Adrenal gland (tissue), 12 donors: ENCODE results near the gene STRN3. TPM values are rescaled to one million over a fixed set of nuclear protein-coding genes. Genes with fewer than 3 reads are reported as not detected.

Source experiments
- DNase-seq, 7 donors: peaks; one replicate each; pipeline ENCODE4 v3.0.0-alpha.2; 2019 to 2020
- H3K27ac ChIP-seq, 5 donors: fragments of 200-600 bp; sonication (generic) in 4 of 5; 1 replicate in 3 of 5; 2 replicates in 2 of 5; pipeline versions ENCODE4 v1.5.1 to v1.8.0; 2016 to 2020; ENCODE audit warnings: mild to moderate bottlenecking in 1 of 5
- H3K27me3 ChIP-seq: fragments of 200-600 bp; 2 replicates; pipeline ENCODE4 v1.8.0; 2021
- H3K36me3 ChIP-seq, 2 donors: fragments of 200-600 bp; replicated peaks in 1 of 2; 1 replicate in 1 of 2; 2 replicates in 1 of 2; pipeline versions ENCODE4 v1.5.1 to v1.8.0; 2018 to 2022
- H3K4me1 ChIP-seq, 2 donors: fragments of 200-600 bp; replicated peaks in 1 of 2; 1 replicate in 1 of 2; 2 replicates in 1 of 2; pipeline versions ENCODE4 v1.5.1 to v1.8.0; 2018 to 2021
- H3K4me3 ChIP-seq, 4 donors: fragments of 200-600 bp; sonication (generic) in 3 of 4; one replicate each; pipeline ENCODE4 v1.5.1; 2016 to 2018
- H3K9me3 ChIP-seq, 3 donors: fragments of 200-600 bp; sonication (generic) in 1 of 3; replicated peaks in 1 of 3; 1 replicate in 2 of 3; 2 replicates in 1 of 3; pipeline versions ENCODE4 v1.5.1 to v1.8.0; 2016 to 2021
- POLR2A ChIP-seq, 2 donors: fragments of 450-650 bp; IDR thresholded peaks; one replicate each; pipeline ENCODE4 v1.6.1; 2017; ENCODE audit warnings: antibody characterized with exemption in 2 of 2, mild to moderate bottlenecking in 2 of 2, moderate library complexity in 1 of 2
- WGBS, 4 donors: extraction: QIAGEN DNeasy Blood & Tissue Kit in 2 of 4; methylation state at CpG; one replicate each; pipeline versions ENCODE4 v1.1.5 to v1.1.7; 2013 to 2017; 5-methylcytosine and 5-hydroxymethylcytosine counted together
- intact Hi-C, 2 donors: fragments of 100-400 bp; cut with DNase I; formaldehyde crosslinking; loops; one replicate each; pipeline versions ENCODE4 v1.14.1 to v1.15.0; 2022 to 2023
- polyA plus RNA-seq, 3 donors: library from polyadenylated mRNA; stranded (reverse); fragments of 200-250 nt in 2 of 3; fragments of 350-450 nt in 1 of 3; fragmentation: Illumina TruSeq in 1 of 3; extraction: RNeasy Lipid Tissue Mini Kit (QIAGEN cat#74804) in 1 of 3; gene quantifications; one replicate each; pipeline ENCODE4 v1.2.3, GENCODE V29; 2013 to 2014
- total RNA-seq, 9 donors: library from RNA; depleted of rRNA in 4 of 9; stranded (reverse); fragments of >200 nt in 4 of 9; fragments of 120-200 nt in 1 of 9; fragmentation: NEBNext Ultra II Directional in 1 of 9; extraction: Animal tissue kit (Norgen Biotek cat#: 25700) in 1 of 9; gene quantifications; one replicate each; pipeline versions ENCODE4 v1.1.0 to v1.2.4, GENCODE V29; 2013 to 2023
- TF ChIP-seq, protein P1 (sequence below), 6 experiments: fragments of 450-650 bp in 4 of 6; fragments of 200-600 bp in 2 of 6; sonication (generic) in 1 of 6; IDR thresholded peaks; 1 replicate in 5 of 6; 2 replicates in 1 of 6; pipeline versions ENCODE4 v1.5.1 to v1.8.0; 2016 to 2021; ENCODE audit warnings: antibody characterized with exemption in 6 of 6, mild to moderate bottlenecking in 2 of 6, moderate library complexity in 1 of 6
- donor health status: healthy with polysubstance abuse.
- donor health status: Bipolar disorder and iron deficiency.
- donor health status: DM: yes; HTN: yes; CAD: no.
- donor health status: DM: no; HTN: no; CAD: no.
- donor health status: DM: no; HTN: no; CAD: no.
- donor health status: DM: yes; HTN: yes; CAD: no.

The STRN3 gene
- total and polyA plus RNA-seq, 12 donors, result 11.0 to 61.2 (median 36.2) TPM

DNA sequence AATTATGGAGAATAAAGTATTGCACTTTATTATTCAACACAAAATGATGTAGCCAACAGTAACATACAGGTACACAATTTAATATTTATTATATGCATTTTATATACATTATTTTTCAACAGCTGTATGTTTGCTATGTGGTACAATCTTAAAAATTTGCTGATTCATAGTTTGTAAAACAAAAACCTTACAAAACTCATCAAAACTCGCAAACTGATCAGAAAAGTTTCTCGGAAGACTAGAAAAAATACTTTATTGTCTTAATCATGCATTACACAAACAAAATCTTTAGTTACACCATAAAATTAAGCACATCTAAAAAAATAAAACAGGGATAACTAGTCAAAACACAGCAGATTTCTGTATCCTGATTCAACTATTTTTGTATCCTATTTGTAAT, 132.4 kb downstream of the STRN3 start:
- no peaks in the 10 kb centered on the region for H3K9me3 ChIP-seq
- no peak overlapping the region for H3K27ac ChIP-seq
- TF ChIP-seq, protein P1, sequence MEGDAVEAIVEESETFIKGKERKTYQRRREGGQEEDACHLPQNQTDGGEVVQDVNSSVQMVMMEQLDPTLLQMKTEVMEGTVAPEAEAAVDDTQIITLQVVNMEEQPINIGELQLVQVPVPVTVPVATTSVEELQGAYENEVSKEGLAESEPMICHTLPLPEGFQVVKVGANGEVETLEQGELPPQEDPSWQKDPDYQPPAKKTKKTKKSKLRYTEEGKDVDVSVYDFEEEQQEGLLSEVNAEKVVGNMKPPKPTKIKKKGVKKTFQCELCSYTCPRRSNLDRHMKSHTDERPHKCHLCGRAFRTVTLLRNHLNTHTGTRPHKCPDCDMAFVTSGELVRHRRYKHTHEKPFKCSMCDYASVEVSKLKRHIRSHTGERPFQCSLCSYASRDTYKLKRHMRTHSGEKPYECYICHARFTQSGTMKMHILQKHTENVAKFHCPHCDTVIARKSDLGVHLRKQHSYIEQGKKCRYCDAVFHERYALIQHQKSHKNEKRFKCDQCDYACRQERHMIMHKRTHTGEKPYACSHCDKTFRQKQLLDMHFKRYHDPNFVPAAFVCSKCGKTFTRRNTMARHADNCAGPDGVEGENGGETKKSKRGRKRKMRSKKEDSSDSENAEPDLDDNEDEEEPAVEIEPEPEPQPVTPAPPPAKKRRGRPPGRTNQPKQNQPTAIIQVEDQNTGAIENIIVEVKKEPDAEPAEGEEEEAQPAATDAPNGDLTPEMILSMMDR (IDR thresholded peaks at IDR 0.05), result no peak
- no peak for TF ChIP-seq POLR2A (IDR thresholded peaks at IDR 0.05)
- peaks cover 0 to 6% of the 10 kb centered on the region in 2 donors for H3K36me3 ChIP-seq
- intact Hi-C loops, result loop anchor here in 1 of 2 donors (10.0 kb wide), 1 partner anchor 239 kb away; no protein-coding TSS in a partner anchor
- H3K4me1 ChIP-seq, result no peaks in the 10 kb centered on the region
- H3K4me3 ChIP-seq, result no peak overlapping the region
- DNase-seq, result no peak
- no peaks in the 10 kb centered on the region for H3K27me3 ChIP-seq
- WGBS, 4 donors, result 95 to 99% (median 97%) methylated on average over 2 of the region's 2 CpGs

DNA sequence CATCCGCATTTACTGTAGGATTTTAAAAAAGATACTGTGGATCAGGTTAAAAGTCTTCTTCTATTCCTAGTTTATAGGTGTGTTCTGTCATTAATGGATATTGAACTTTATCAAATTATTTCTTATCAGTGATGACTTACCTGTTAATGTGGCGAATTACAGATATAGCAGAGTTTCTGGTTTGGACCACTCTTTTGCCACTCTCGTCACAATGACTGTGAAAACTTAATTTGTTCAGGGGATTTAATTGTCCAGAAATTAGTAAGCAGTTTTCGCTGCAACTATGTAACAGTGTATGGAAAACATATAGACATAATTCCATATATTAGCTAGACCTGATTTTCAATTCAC, 137.0 kb downstream of the STRN3 start:
- intact Hi-C loops, result no loop called here
- H3K27ac ChIP-seq, result no peak overlapping the region

DNA sequence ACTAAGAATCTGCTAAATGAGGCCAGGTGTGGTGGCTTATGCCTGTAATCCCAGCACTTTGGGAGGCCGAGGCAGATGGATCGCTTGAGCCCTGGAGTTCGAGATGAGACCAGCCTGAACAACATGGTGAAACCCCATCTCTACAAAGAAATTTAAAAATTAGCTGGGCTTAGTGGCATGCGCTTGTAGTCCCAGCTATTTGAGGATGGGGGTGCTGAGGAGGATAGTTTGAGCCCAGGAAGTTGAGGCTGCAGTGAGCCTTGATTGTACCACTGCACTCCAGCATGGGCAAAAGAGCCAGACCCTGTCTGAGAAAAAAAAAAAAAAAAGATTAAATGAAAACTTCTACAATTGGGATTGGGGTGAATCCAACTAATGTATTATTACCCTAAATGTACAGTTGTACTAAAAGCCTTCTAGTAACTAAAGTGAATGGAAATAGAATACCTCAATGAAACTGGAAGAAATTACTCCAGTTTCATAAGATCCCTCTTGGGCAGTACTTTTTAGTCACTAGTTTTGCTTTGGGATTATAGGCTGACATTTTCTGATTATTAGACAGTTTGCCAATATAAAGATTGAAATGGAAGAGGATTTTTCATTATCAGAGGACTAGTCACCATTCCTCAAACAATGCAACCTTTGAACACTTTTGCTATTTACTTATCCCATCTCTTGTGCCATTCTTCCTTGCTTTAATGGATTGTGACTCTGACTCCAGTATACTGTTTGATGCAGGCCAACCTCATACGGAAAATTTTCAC, 137.5 kb downstream of the STRN3 start:
- intact Hi-C loops, result no loop called here
- no peaks in the 10 kb centered on the region for H3K4me1 ChIP-seq
- no peaks in the 10 kb centered on the region for H3K9me3 ChIP-seq
- TF ChIP-seq, protein P1 (IDR thresholded peaks at IDR 0.05), result no peak
- TF ChIP-seq POLR2A (IDR thresholded peaks at IDR 0.05), result no peak
- WGBS, 4 donors, result 94 to 97% (median 95%) methylated on average over 5 of the region's 5 CpGs
- H3K4me3 ChIP-seq, result no peak overlapping the region
- DNase-seq, result no peak
- no peaks in the 10 kb centered on the region for H3K27me3 ChIP-seq
- H3K36me3 ChIP-seq, result no peaks in the 10 kb centered on the region
- no peak overlapping the region for H3K27ac ChIP-seq

More for the DNA sequence above, 137.0 kb downstream of the STRN3 start:
- no peaks in the 10 kb centered on the region for H3K36me3 ChIP-seq
- 70 to 76% (median 71%) methylated on average over 4 of the region's 4 CpGs for WGBS, 4 donors
- no peak for TF ChIP-seq POLR2A (IDR thresholded peaks at IDR 0.05)
- TF ChIP-seq, protein P1 (IDR thresholded peaks at IDR 0.05), result no peak
- no peak for DNase-seq
- H3K4me3 ChIP-seq, result no peak overlapping the region
- H3K27me3 ChIP-seq, result no peaks in the 10 kb centered on the region
- H3K4me1 ChIP-seq, result no peaks in the 10 kb centered on the region
- H3K9me3 ChIP-seq, result no peaks in the 10 kb centered on the region

DNA sequence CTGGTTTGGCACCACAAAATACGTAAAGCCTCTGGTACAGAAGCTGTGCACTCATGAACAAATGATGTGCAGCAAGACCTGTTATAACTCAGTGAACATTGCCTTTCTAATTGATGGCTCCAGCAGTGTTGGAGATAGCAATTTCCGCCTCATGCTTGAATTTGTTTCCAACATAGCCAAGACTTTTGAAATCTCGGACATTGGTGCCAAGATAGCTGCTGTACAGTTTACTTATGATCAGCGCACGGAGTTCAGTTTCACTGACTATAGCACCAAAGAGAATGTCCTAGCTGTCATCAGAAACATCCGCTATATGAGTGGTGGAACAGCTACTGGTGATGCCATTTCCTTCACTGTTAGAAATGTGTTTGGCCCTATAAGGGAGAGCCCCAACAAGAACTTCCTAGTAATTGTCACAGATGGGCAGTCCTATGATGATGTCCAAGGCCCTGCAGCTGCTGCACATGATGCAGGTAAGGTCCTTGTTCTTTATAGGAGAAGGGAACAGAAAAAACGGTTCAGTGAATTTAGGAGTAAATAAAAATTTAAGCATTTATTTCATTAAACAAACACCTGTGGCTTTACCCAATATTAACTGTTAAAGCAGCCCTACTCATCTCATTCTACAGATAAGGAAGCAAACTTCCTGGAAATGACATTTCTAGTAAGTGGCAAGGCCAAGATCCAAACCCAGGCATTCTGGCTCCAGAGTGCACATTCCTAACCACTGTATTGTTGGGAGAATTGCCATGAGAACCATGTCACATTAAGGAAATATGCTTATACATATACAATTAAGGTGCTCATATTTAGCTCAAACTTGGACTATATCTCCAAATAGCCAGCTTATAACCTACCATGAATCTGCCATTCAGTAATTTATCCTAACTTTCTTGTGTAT, 140.1 kb downstream of the STRN3 start:
- Histone ChIP-seq H3K36me3 (no peaks in the 10 kb centered on the region), H3K4me3 (no peak overlapping the region), H3K4me1 (no peaks in the 10 kb centered on the region), H3K9me3 (no peaks in the 10 kb centered on the region), H3K27me3 (no peaks in the 10 kb centered on the region), H3K27ac (no peak overlapping the region)
- no peak for TF ChIP-seq POLR2A (IDR thresholded peaks at IDR 0.05)
- TF ChIP-seq, protein P1 (IDR thresholded peaks at IDR 0.05), result no peak
- WGBS, 4 donors, result 86 to 92% (median 89%) methylated on average over 7 of the region's 7 CpGs
- intact Hi-C loops, result no loop called here
- DNase-seq, result no peak
